Activated CD8-positive, alpha-beta memory T cell treated with anti-CD3 and anti-CD28 coated beads for 36 hours (primary cell): Measurements from ENCODE around the gene SCN8A. TPM values are rescaled to one million over a fixed set of nuclear protein-coding genes. Genes with fewer than 3 reads are reported as not detected.

Experiments used
- CTCF ChIA-PET: fragments of 350-600 bp; sonication (Branson Sonifier 250); formaldehyde crosslinking; loops from one replicate; lab custom pipeline; 2021; ENCODE audit warnings: antibody characterized with exemption; lab: Charles Lee
- POLR2A ChIA-PET: fragments of 350-600 bp; sonication (Branson Sonifier 250); formaldehyde crosslinking; loops from one replicate; lab custom pipeline; 2021; ENCODE audit warnings: antibody characterized with exemption; lab: Charles Lee
- total RNA-seq, 2 experiments: library from RNA; stranded (reverse); gene quantifications; one replicate each; pipeline ENCODE4 v1.2.3, GENCODE V29; 2021

The SCN8A gene
- total RNA-seq, 2 experiments from 2014 or later = 1.1 to 1.3 TPM

GRCh38 chr12:51662728-51663154 is 71.7 kb downstream of the SCN8A start:
- CTCF ChIA-PET = no interaction called here
- POLR2A ChIA-PET = no interaction called here

- ChIA-PET POLR2A (no interaction called here), CTCF (no interaction called here)
Measured at GRCh38 chr12:51663390-51663789, 72.4 kb downstream of the SCN8A start.

GRCh38 chr12:51666696-51667095 is 75.7 kb downstream of the SCN8A start:
- CTCF ChIA-PET = no interaction called here
- POLR2A ChIA-PET = no interaction called here

- POLR2A ChIA-PET = interaction anchor here (0.5 kb wide), 1 partner anchor 29 kb away, joined by 9 read pairs; no protein-coding TSS in a partner anchor
- CTCF ChIA-PET = interaction anchor here (1.7 kb wide), 1 partner anchor 10 kb away, joined by 5 read pairs; no protein-coding TSS in a partner anchor
Measured at GRCh38 chr12:51667269-51667668, 76.2 kb downstream of the SCN8A start.

GRCh38 chr12:51669271-51669670 is 78.2 kb downstream of the SCN8A start:
- ChIA-PET CTCF (interaction anchor here (0.6 kb wide), 1 partner anchor 50 kb away, joined by 3 read pairs; no protein-coding TSS in a partner anchor), POLR2A (no interaction called here)

GRCh38 chr12:51669996-51670395 is 79.0 kb downstream of the SCN8A start:
- ChIA-PET POLR2A (no interaction called here), CTCF (no interaction called here)

- POLR2A ChIA-PET = no interaction called here
Measured at GRCh38 chr12:51672334-51672733, 81.3 kb downstream of the SCN8A start.

GRCh38 chr12:51675071-51675803 is 84.2 kb downstream of the SCN8A start:
- ChIA-PET POLR2A (no interaction called here), CTCF (no interaction called here)

More at GRCh38 chr12:51672334-51672733, 81.3 kb downstream of the SCN8A start:
- CTCF ChIA-PET = no interaction called here

GRCh38 chr12:51676875-51677274 is 85.8 kb downstream of the SCN8A start:
- POLR2A ChIA-PET = no interaction called here

GRCh38 chr12:51677284-51677968 is 86.4 kb downstream of the SCN8A start:
- ChIA-PET CTCF (interaction anchor here (0.8 to 1.6 kb wide), 2 partner anchors 9 to 198 kb away, joined by 3 to 5 read pairs; no protein-coding TSS in a partner anchor), POLR2A (no interaction called here)

More at GRCh38 chr12:51676875-51677274, 85.8 kb downstream of the SCN8A start:
- CTCF ChIA-PET = interaction anchor here (0.8 to 1.6 kb wide), 2 partner anchors 9 to 199 kb away, joined by 3 to 5 read pairs; no protein-coding TSS in a partner anchor

GRCh38 chr12:51678086-51678724 is 87.2 kb downstream of the SCN8A start:
- ChIA-PET CTCF (no interaction called here), POLR2A (no interaction called here)

- ChIA-PET CTCF (no interaction called here), POLR2A (no interaction called here)
Measured at GRCh38 chr12:51682981-51683380, 91.9 kb downstream of the SCN8A start.

- CTCF ChIA-PET = no interaction called here
Measured at GRCh38 chr12:51683763-51684357, 92.8 kb downstream of the SCN8A start.

GRCh38 chr12:51686727-51687126 is 95.7 kb downstream of the SCN8A start:
- ChIA-PET POLR2A (no interaction called here), CTCF (no interaction called here)

More at GRCh38 chr12:51683763-51684357, 92.8 kb downstream of the SCN8A start:
- POLR2A ChIA-PET = no interaction called here

- ChIA-PET POLR2A (no interaction called here), CTCF (no interaction called here)
Measured at GRCh38 chr12:51687177-51687576, 96.1 kb downstream of the SCN8A start.

GRCh38 chr12:51687614-51688013 is 96.6 kb downstream of the SCN8A start:
- CTCF ChIA-PET = no interaction called here
- POLR2A ChIA-PET = no interaction called here

- CTCF ChIA-PET = no interaction called here
- POLR2A ChIA-PET = no interaction called here
Measured at GRCh38 chr12:51689983-51690382, 99.0 kb downstream of the SCN8A start.

GRCh38 chr12:51692016-51692415 is 101.0 kb downstream of the SCN8A start:
- CTCF ChIA-PET = no interaction called here

GRCh38 chr12:51693569-51693968 is 102.5 kb downstream of the SCN8A start:
- CTCF ChIA-PET = no interaction called here
- POLR2A ChIA-PET = no interaction called here

More at GRCh38 chr12:51692016-51692415, 101.0 kb downstream of the SCN8A start:
- POLR2A ChIA-PET = no interaction called here

GRCh38 chr12:51694146-51694545 is 103.1 kb downstream of the SCN8A start:
- CTCF ChIA-PET = no interaction called here
- POLR2A ChIA-PET = no interaction called here
